ENCODE results near the gene MIEF1. TPM values are rescaled to one million over a fixed set of nuclear protein-coding genes. Genes with fewer than 3 reads are reported as not detected.

The MIEF1 gene
- total RNA-seq, 2 experiments from 2014 or later, result 19.8 to 20.4 TPM

DNA sequence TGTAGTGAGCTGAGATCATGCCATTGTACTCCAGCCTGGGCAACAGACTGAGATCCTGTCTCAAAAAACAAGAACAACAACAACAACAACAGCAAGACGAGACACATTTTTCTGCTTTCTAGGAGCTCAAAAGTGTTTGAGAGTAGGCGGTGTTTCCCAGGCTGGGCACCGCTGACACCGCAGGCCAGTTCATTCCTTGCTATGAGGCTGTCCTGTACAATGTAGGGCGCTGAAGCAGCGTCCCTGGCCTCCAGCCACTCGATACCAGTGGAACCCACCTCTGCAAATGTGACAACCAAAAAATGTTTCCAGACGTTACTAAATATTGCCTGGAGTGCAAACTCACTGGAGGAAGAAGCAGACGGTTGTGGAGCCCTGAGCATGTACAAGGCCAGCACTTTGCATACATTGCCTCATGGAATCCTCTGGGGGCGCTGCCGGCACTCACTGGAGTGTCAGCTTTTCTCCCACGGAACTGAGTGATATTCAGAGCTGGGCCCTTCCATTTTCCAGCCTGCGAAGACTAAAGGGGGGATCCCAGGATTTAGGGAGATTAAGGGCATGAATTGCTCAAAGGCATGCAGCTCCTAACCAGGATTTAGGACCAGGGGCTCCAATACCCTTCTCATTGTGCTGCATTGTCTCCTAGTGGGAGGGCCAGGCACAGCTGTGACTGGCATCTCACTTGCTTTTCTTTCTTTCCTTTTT is 5.8 kb upstream of the MIEF1 start:
- intact Hi-C loops (cut with DNase I, micrococcal nuclease), result no loop called here
- ChIA-PET CTCF (interaction anchor here (0.7 to 3.9 kb wide), 14 partner anchors 9 to 548 kb away, joined by 3 to 44 read pairs (median 6); partner anchors contain the start of genes ATF4 and TAB1), POLR2A (interaction anchor here (1.0 to 1.6 kb wide), 4 partner anchors 24 to 108 kb away, joined by 3 to 6 read pairs (median 4); partner anchors contain the start of gene ATF4)
- H3K4me1 Mint-ChIP-seq (ENCODE audit: low read depth), result peaks cover 11% of the 10 kb centered on the region
- H3K27ac Mint-ChIP-seq, result no peak overlapping the region
- TF ChIP-seq, protein P1, sequence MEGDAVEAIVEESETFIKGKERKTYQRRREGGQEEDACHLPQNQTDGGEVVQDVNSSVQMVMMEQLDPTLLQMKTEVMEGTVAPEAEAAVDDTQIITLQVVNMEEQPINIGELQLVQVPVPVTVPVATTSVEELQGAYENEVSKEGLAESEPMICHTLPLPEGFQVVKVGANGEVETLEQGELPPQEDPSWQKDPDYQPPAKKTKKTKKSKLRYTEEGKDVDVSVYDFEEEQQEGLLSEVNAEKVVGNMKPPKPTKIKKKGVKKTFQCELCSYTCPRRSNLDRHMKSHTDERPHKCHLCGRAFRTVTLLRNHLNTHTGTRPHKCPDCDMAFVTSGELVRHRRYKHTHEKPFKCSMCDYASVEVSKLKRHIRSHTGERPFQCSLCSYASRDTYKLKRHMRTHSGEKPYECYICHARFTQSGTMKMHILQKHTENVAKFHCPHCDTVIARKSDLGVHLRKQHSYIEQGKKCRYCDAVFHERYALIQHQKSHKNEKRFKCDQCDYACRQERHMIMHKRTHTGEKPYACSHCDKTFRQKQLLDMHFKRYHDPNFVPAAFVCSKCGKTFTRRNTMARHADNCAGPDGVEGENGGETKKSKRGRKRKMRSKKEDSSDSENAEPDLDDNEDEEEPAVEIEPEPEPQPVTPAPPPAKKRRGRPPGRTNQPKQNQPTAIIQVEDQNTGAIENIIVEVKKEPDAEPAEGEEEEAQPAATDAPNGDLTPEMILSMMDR (IDR thresholded peaks at IDR 0.05), result peak; percentile 72
- H3K36me3 ChIP-seq (ENCODE audit: insufficient read depth, low read length), result no peaks in the 10 kb centered on the region
- no peaks in the 10 kb centered on the region for H3K36me3 Mint-ChIP-seq (ENCODE audit: low read depth)
- H3K4me3 ChIP-seq (ENCODE audit: low read length), result no peak overlapping the region
- H3K4me3 Mint-ChIP-seq, result no peak overlapping the region
- H3K27me3 ChIP-seq (ENCODE audit: control insufficient read depth in 1 of 2, insufficient read depth in 2 of 2, low read length in 2 of 2), result no peaks in the 10 kb centered on the region
- no peak overlapping the region for H3K27ac ChIP-seq (ENCODE audit: low read depth in 1 of 2, low read length in 2 of 2)
- peaks cover 14% of the 10 kb centered on the region for H3K4me1 ChIP-seq (ENCODE audit: insufficient read depth, low read length)
- H3K9me3 Mint-ChIP-seq, result no peaks in the 10 kb centered on the region
- H3K27me3 Mint-ChIP-seq, result no peaks in the 10 kb centered on the region
- ATAC-seq (ENCODE audit: poor library complexity), result peak; percentile 77
- no peaks in the 10 kb centered on the region for H3K9me3 ChIP-seq (ENCODE audit: control insufficient read depth in 1 of 2, insufficient read depth in 1 of 2, low read length in 2 of 2)
- peak in 12 of 14 experiments; percentile 29 to 75 (median 48) for DNase-seq

DNA sequence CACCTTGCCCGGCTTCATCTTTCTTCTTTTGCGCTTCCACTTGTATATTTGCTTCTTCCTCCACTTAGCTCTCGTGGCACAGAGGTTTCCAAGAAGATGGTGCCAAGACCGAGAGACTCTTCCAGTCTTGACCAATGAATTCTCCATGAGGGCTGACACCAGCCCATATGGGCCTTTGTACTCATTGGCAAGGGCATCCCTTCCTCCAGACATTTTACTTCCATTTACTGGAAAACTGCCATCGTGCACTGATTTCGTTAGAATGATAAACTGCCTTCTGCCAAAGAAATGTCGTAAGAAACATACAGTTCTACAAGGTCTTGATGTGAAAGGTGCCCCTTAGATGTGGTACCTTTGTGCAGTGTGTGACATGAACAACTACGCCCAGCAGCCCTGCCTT is 4.7 kb upstream of the MIEF1 start:
- H3K27ac Mint-ChIP-seq, result no peak overlapping the region
- intact Hi-C loops (cut with DNase I, micrococcal nuclease), result no loop called here
- DNase-seq (no peak), ATAC-seq (ENCODE audit: poor library complexity) (no peak)
- Histone ChIP-seq H3K4me3 (ENCODE audit: low read length) (no peak overlapping the region), H3K9me3 (ENCODE audit: control insufficient read depth in 1 of 2, insufficient read depth in 1 of 2, low read length in 2 of 2) (no peaks in the 10 kb centered on the region), H3K27ac (ENCODE audit: low read depth in 1 of 2, low read length in 2 of 2) (no peak overlapping the region), H3K27me3 (ENCODE audit: control insufficient read depth in 1 of 2, insufficient read depth in 2 of 2, low read length in 2 of 2) (no peaks in the 10 kb centered on the region), H3K36me3 (ENCODE audit: insufficient read depth, low read length) (no peaks in the 10 kb centered on the region), H3K4me1 (ENCODE audit: insufficient read depth, low read length) (peaks cover 19% of the 10 kb centered on the region)
- no peaks in the 10 kb centered on the region for H3K9me3 Mint-ChIP-seq
- peaks cover 21% of the 10 kb centered on the region for H3K4me1 Mint-ChIP-seq (ENCODE audit: low read depth)
- TF ChIP-seq, protein P1 (IDR thresholded peaks at IDR 0.05), result no peak
- H3K27me3 Mint-ChIP-seq, result no peaks in the 10 kb centered on the region
- ChIA-PET POLR2A (interaction anchor here (1.6 kb wide), 1 partner anchor 109 kb away, joined by 3 read pairs; no protein-coding TSS in a partner anchor), CTCF (interaction anchor here (1.9 to 3.9 kb wide), 2 partner anchors 16 to 32 kb away, joined by 13 to 44 read pairs; no protein-coding TSS in a partner anchor)
- H3K36me3 Mint-ChIP-seq (ENCODE audit: low read depth), result peaks cover 8% of the 10 kb centered on the region
- no peak overlapping the region for H3K4me3 Mint-ChIP-seq

DNA sequence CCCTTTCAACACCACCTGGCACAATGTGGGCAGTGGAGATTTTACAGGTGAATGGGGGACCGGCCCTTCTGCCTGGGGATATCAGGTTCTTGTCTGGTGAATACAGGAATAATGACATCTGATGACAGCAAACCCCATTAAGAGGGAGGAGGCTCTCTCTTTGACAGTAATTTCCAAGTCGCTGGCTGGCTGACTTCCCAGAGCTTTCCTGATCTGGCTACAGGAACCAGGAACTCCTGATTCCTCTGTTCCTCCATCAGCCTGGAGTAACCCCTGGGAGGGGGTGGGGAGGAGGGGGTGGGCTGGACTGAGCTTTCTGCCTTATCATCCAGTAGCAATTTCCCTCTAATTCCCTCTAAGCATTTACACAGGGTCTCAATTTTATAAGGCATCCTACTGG is 3.7 kb upstream of the MIEF1 start:
- TF ChIP-seq, protein P1 (IDR thresholded peaks at IDR 0.05), result no peak
- Histone ChIP-seq H3K4me1 (ENCODE audit: insufficient read depth, low read length) (peaks cover 28% of the 10 kb centered on the region), H3K27ac (ENCODE audit: low read depth in 1 of 2, low read length in 2 of 2) (no peak overlapping the region), H3K9me3 (ENCODE audit: control insufficient read depth in 1 of 2, insufficient read depth in 1 of 2, low read length in 2 of 2) (no peaks in the 10 kb centered on the region), H3K4me3 (ENCODE audit: low read length) (no peak overlapping the region), H3K36me3 (ENCODE audit: insufficient read depth, low read length) (no peaks in the 10 kb centered on the region), H3K27me3 (ENCODE audit: control insufficient read depth in 1 of 2, insufficient read depth in 2 of 2, low read length in 2 of 2) (no peaks in the 10 kb centered on the region)
- Mint-ChIP-seq H3K4me3 (no peak overlapping the region), H3K27ac (no peak overlapping the region), H3K9me3 (no peaks in the 10 kb centered on the region), H3K36me3 (ENCODE audit: low read depth) (peaks cover 10% of the 10 kb centered on the region), H3K27me3 (no peaks in the 10 kb centered on the region), H3K4me1 (ENCODE audit: low read depth) (peaks cover 24% of the 10 kb centered on the region)
- intact Hi-C loops (cut with DNase I, micrococcal nuclease), result no loop called here
- ATAC-seq (ENCODE audit: poor library complexity), result no peak
- ChIA-PET POLR2A (interaction anchor here (1.0 kb wide), 1 partner anchor 22 kb away, joined by 3 read pairs; the partner anchor contains the start of gene ATF4), CTCF (interaction anchor here (3.9 kb wide), 1 partner anchor 32 kb away, joined by 44 read pairs; no protein-coding TSS in a partner anchor)
- no peak for DNase-seq
